HG03565 (cell line): ENCODE data around the gene SLC4A5.
A peak's percentile ranks its signal among the peaks of the same experiment; 100 is the strongest.

ENCODE experiments used
- ATAC-seq: cut with Tn5 transposase; IDR thresholded peaks from one replicate; pipeline ENCODE4 v1.9.1; 2021; ENCODE audit warnings: mild to moderate bottlenecking, moderate library complexity; ENCODE audit not compliant: unreplicated experiment

The SLC4A5 gene, protein sequence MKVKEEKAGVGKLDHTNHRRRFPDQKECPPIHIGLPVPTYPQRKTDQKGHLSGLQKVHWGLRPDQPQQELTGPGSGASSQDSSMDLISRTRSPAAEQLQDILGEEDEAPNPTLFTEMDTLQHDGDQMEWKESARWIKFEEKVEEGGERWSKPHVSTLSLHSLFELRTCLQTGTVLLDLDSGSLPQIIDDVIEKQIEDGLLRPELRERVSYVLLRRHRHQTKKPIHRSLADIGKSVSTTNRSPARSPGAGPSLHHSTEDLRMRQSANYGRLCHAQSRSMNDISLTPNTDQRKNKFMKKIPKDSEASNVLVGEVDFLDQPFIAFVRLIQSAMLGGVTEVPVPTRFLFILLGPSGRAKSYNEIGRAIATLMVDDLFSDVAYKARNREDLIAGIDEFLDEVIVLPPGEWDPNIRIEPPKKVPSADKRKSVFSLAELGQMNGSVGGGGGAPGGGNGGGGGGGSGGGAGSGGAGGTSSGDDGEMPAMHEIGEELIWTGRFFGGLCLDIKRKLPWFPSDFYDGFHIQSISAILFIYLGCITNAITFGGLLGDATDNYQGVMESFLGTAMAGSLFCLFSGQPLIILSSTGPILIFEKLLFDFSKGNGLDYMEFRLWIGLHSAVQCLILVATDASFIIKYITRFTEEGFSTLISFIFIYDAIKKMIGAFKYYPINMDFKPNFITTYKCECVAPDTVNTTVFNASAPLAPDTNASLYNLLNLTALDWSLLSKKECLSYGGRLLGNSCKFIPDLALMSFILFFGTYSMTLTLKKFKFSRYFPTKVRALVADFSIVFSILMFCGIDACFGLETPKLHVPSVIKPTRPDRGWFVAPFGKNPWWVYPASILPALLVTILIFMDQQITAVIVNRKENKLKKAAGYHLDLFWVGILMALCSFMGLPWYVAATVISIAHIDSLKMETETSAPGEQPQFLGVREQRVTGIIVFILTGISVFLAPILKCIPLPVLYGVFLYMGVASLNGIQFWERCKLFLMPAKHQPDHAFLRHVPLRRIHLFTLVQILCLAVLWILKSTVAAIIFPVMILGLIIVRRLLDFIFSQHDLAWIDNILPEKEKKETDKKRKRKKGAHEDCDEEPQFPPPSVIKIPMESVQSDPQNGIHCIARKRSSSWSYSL

DNA sequence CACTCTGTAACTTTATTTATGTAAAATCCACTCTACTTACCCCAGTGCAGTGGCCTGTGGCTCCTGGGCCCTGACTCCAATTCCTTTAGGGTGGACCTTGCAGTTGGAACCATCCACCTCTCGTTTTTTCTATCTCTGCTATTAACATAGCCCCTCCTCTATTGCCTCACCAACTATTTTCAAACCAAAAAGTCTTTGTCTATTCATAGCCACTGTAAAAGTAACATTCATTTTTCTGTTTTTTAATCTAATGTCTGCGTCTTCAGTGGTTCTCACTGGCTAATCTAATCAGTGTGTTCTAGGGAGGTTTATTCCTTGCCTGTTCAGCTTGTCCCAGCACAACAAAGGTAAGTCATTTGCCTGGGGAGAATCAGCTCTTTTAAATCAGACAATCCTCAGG is at the start of gene SLC4A5:
SLC4A5 (minus strand) TSS at position 101 of the 400 bp plus-strand sequence. CDS start 28,393 bp downstream, outside the sequence.
- no peak for ATAC-seq

DNA sequence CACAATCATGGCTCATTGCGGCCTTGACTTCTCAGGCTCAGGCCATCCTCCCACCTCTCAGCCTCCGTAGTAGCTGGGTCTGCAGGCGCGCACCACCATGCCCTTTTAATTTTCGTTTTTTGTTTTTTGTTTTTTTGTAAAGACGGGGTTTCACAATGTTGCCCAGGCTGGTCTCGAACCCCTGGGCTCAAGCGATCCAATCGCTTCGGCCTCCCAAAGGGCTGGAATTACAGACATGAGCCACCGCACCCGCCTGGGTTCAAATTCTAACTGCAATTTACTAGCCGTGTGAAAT is 49.2 kb upstream of the SLC4A5 start:
- ATAC-seq, result no peak

DNA sequence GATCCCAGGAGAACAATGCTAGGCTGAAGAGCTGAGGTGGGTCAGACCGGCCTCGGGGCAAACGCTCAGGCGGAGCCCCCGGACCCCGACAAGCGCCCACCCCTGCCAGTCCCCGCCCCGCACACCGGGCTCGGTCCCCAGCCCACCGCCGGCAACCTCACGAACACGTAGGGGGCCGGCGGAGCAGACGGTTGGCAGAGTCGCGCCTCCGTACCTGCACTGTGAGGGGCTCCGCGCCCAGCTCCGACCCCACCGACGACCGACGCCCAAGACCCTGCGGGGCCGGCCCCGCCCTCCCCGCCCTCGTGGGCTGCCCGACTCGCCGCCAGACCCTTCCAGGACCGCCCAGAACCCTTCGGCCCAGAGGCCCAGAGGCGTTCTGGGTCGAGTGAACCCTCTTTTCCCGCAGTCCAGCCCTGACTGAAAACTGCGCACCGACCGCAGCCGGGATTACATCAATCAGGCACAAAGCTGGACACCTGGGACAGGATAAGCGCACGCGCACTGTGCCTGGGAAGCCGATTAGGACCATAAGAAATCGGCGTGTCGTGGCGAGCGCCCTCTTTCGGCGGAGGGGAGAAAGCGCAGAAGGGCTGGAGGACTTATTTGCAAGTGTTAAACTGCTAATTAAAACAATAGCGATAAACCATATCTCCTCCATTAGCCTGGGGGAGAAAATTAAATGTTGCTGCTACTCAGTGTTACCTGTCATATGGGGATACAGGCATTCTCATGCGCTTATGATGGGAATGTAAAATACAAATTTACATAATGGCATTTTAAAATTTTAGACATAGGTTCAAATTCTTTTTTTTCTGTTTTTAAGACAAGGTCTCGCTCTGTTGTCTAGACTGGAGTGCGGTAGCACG is 48.6 kb upstream of the SLC4A5 start:
- ATAC-seq, result peak; percentile 57

DNA sequence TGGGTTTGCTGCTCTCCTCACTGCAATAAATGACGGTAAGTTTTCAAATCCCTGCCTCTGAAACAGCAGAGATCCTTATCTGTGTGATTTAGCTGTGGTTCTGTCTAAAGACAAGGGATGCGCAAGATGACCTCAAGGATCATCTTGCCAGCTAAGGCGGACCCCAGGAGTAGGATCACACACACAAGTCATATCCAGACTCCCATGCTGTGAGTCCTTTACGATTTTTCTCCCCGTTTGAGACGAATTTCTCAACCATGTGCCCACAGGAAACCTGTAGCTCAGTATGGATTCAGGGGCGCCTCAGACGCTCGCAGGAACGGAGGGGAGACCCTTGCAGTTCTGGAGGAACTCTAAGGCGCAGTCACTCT is 48.0 kb upstream of the SLC4A5 start:
- peak; percentile 13 for ATAC-seq

DNA sequence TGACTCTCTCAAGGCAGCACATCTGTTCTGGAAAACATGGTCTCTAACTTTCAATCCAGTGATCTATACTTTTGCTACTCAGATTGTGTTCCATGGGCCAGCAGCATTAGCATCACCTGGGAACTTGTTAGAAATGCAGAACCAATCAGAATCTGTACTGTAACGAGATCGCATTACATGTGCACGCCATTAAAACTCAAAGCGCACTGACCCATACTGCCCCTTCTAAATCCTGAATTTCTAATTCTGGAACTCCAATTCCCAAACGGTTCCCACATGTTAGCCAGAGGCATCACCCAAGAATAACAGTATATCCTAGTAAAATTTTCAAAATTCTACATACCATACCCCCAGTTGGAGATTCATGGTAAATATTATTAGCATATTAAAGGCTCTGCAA is 47.4 kb upstream of the SLC4A5 start:
- ATAC-seq, result no peak

DNA sequence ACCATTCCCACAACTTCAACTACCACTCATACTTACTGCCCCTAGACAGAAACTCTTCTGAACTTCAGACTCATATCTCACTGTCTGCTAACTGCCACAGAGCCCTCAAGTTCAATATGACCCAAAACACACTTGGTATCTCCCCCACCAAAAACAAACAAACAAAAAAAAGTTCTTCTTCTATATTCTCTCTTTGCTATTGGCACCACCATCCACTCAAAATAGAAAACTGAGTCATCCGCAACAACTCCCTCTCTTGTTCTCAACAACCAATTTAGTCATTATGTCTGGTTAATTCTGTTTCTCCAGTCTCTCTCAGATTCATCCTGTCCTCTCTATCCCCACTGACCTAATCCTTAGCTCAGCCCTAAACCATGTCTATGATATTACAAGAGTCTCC is 44.1 kb upstream of the SLC4A5 start:
- ATAC-seq, result no peak

DNA sequence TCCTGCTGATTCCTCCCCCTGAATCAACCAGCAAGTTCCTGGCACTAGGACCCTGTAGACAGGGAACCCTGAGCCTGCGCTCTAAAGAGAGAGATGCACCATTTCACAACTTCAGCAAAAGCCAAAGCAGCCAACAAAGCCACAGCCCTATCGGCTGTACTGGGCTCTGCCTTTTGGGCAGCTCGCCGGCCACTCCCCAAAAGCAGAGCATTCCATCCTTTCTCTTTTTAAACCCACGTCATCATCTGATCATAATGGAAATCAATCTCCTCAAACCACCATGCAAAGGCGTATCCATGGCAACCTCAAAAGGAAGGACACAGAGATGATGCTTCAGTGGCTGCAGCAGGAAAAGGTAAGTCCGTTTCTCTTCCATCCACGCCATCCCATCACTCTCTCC is 42.2 kb upstream of the SLC4A5 start:
- no peak for ATAC-seq

DNA sequence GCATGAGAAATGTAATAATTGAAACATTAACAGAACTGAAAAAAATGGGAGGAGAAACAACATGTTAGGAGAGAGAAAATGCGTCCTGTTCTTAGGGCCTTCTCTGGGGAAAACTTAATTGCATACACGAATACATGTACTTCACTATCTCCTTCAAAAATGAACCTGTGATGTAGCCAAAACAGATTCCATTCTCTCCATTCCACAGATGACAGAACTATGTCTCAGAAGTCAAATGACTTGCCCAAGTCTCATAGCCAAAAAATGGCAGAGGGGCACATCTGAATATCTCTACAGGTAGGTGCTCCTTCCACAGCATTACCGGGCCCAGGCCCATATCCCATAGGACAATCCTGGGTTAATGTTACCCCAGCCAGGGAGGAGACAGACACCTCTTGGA is 40.8 kb upstream of the SLC4A5 start:
- ATAC-seq, result no peak

DNA sequence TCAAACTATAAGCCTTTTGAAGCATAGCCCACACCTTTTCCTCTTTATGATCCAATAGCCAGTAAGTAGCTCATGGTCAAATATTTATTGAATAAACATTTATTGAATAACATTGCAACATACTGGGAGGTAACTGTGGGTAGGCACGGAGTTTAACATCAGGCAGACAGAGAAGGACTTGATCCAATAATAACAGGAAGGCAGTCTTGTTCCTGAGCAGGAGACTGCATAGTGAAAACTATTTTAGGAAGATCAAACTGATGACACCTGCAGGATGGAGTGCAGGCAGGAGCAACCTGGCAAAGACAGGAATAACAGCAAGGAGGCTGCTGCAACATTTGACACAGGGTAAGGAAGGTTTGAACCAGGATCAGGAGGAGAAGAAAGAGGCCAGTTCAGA is 40.0 kb upstream of the SLC4A5 start:
- no peak for ATAC-seq

DNA sequence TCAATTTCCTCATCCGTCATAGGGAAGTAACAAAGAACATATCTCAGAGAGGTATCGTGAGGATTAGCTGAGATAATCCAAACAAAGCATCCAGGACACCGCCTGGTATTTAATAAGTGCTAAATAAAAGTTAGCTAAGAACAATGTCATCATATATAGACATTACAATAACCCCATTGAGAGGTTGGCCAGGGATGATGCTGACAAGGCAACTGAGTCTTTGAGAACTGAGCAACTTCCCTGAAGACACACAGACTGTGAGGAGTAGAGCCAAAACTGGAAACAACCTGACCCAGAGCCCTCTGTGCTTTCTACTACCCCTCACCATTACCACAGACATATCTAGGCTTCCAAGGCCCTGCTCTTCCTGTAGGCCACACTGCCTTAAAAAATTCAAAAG is 38.5 kb upstream of the SLC4A5 start:
- ATAC-seq, result no peak

DNA sequence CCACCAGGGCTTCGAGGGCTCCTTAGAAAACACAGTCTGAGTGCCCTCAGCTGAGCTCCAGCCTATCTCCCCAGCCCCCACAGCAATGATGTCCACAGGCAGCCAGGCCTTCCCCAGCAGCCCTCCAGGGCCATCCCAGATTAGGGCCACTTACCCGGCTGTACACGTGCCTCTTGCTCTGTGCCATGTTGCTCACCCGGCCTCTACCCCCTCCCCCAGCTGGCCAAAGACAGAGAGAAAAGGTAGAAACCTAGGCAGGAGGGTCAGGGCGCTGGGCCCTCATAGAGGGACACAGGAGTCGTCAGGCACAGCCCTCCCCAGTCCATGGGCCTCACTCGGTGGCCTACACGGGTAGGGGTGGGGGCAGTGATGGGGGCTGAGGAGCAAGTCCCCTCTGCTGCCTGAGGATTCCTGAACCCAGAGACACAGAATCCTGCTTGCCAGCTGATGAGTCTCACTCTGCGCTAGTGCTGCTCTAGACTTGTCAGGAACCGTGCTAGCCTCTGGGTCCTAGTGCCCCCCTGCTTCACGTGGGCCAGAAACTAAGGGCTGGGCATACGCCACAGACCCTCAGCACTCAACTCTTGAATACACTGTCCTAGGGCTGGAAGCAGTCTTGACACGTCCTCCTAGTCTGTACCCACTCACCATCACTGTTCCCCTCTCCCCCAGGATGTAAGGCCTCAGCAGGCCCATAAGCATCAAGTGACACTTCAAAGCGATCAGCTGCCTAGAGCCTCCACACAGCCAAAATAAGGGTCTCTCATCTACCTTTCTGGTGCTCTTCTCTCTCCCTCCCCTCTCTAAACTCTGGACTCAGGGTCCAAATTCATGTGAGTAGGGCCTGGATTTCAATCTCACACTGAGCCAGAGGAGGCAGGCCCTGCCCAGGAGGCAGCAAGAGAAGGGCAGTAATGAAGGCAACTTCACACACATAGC is 36.9 kb upstream of the SLC4A5 start, which contains the start of gene DCTN1:
DCTN1 (minus strand) TSS at position 461 of the 939 bp plus-strand sequence; CDS start at position 187, 274 bp downstream.
- no peak for ATAC-seq

DNA sequence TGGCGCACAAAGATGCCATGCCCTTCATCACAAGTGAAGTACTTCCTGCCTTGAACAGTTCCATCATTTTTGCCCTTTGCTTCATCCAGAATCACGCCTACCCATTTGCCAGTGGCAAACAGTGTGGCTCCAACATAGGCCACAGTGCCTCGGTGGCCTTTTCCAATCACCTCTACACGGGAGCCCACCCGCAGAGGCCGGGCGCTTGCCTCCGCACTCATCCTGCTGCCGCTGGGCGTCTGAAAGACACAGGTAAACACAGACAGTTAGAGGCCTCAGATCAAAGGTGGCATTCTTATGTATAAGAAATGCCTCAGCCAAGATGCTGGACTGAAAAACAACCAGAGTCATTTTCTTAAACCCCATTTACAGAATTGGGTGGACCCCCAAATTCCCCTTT is 34.8 kb upstream of the SLC4A5 start:
- no peak for ATAC-seq

DNA sequence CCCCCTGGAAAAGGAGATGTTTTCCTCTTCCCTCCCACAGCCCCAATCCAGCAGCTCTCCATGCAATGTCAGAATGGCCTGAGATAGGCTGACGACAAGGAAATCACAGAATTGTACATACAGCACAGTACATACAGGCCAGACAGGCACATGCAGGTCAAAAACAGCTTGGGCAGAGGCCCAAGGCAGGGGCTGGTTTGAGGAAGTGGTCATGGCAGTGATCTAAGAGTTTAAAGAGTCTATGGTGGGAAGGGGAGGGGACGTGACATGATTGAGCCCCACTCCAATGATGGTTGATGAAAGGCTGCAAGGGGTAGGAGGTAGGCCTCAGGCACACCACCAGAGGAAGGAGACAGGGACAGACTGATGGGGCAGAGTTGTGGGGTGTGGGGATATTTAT is 32.6 kb upstream of the SLC4A5 start:
- ATAC-seq, result no peak

DNA sequence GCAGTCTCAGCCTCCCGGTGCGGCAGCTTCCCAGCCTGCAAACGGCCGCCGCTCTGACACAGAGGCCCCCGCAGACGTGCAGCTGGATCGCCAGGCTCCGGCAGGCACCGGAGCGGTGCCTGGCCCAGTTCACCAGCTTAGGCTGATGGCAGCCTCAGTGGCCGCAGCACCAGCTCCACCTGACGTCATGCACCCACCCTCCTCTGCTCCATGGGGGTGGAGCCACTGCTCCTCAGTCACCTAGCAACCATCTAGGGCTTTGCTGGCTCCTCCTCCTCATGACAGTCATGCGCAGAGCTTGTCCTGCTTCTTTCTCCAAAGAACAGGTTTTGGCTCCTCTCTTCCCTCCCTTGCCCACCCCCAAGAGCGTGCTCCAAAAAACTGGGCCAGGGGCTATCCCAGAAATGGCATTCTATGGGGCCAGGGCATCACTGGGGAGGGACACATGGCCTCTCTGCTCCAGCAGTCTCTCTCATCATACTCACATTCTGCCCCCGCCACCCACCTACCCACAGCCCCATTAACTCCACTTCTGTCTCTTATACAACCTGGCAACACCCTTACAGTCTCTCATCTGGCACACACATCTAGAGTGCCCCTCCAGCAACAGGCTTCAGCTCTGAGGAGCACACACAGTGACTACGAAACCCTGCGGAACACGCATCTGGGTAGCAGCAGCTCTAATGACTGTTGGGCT is 31.4 kb upstream of the SLC4A5 start:
- no peak for ATAC-seq

DNA sequence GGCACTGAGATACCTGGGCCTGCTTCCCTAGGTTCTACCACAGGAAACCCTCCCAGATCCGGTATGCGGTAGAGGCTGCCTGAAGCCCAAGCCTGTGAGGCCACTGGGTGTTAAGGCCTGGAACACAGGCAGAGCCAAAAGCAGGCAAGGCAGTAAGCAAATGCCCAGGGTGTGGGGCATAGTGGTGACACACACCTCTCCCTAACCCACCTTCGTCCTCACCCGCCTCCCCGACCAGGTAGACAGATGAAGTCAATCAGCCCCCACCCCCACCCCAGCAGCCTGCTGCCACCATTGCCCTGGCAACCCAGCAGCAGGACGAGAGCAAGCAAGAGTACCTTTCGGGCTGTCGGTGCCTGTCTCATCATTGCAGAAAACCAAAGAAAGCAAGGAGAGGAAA is 30.8 kb upstream of the SLC4A5 start:
- no peak for ATAC-seq

DNA sequence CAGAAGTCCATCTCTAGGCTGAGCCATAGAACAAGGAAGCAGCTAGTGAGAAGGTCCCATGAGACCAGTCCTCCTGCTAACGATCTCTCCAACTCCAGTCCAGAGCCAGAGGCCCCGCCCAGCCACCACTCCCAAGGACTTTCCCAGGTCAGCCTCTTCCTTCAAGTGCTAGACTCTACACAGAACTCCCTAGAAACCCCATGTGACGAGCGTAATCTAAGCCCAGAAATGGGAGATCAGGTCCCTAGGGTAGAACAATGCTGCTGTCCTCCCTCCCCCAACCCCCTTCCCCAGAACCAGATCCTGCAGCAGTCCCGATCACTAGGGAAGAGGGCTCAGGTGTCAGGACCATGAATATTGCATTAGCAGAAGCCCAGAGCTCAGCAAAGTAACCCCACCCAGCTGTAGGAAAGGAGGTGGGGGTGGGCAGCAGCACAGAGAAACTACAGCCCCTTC is 30.0 kb upstream of the SLC4A5 start:
- ATAC-seq, result no peak

DNA sequence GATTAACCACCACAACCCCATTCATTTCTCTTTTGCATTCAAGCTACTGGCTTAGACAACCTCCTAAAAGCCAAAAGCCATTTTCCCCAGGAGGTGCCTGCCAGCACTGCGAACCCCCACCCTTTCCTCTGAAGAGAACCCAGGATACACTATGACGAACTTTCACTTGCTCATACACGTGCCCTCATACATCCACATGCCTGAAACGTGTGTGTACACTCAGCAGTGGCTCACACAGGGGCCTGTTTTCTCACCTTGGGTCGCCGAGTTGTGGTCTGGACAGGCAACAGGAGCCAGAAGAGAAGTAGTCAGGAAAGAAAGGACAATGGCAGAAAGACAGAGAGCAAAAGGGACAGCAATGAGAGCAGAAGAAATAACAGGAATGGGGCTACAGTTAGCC is 29.5 kb upstream of the SLC4A5 start:
- no peak for ATAC-seq

DNA sequence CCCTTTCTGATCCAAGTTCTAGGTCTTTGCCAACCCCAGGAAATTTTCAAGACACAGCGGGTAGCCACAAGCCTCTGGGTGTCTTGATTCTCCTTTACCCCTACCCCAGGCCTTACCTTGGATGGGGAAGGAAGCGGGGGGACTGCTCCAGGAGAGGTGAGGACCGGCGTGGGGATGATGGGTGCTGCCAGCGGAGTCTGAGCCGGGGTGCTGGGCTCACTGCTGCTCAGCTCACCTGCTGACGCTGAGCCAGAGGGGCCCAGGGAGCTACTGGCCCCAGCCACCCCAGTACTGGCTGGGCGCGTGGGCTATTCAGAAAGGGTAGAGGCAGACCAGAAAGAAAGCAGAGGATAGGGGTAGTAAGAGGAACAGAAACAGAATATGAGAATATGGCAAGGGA is 28.2 kb upstream of the SLC4A5 start:
- no peak for ATAC-seq

DNA sequence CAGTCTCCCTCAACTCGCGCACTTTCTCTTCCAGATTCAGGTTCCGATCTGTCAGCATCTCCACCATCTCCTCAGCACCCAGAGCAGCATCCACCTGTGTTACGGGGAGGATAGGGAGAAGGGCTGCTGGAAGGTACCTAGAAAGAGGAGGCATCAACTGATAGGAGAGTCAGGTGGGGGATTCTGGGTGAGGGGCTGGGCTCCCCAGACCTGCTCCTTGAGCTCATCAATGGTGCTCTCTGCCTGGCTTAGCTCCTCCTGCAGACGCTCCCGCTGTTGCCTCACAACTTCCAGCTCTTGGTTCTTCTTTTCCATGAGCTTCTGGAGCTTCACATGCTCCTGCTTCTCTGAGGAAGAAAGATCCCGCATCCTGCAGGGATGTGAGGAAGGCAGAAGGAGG is 26.8 kb upstream of the SLC4A5 start:
- ATAC-seq, result no peak
